GF-D8 (cell line): ENCODE results near the gene CDHR4.
"Not testable (repeated sequence)": the region's sequence is repeated elsewhere in the genome, so short reads cannot be mapped to it uniquely, and the experiment has no call there.

Experiments
- DNase-seq: peaks from one replicate; lab custom pipeline; 2025; lab: John Stamatoyannopoulos, UW

The CDHR4 gene

GRCh38 chr3:49780080-49780974 is 19.3 kb downstream of the CDHR4 start:
- no peak for DNase-seq

- no peak for DNase-seq
These were observed 20.2 kb downstream of the CDHR4 start for GRCh38 chr3:49779358-49780079.

GRCh38 chr3:49776101-49776500 is 23.6 kb downstream of the CDHR4 start:
- DNase-seq = not testable (repeated sequence)

GRCh38 chr3:49775538-49775937 is 24.1 kb downstream of the CDHR4 start:
- no peak for DNase-seq

GRCh38 chr3:49772703-49773102 is 27.0 kb downstream of the CDHR4 start:
- no peak for DNase-seq

- no peak for DNase-seq
These were observed 28.2 kb downstream of the CDHR4 start for GRCh38 chr3:49771340-49771938.

- no peak for DNase-seq
These were observed 29.7 kb downstream of the CDHR4 start for GRCh38 chr3:49769926-49770325.

- DNase-seq = no peak
These were observed 30.3 kb downstream of the CDHR4 start for GRCh38 chr3:49769286-49769915.

GRCh38 chr3:49763981-49764380 is 35.7 kb downstream of the CDHR4 start:
- no peak for DNase-seq

GRCh38 chr3:49761661-49762060 is 38.0 kb downstream of the CDHR4 start:
- no peak for DNase-seq

GRCh38 chr3:49759226-49759625 is 40.4 kb downstream of the CDHR4 start:
- no peak for DNase-seq

- DNase-seq = no peak
These were observed 42.5 kb downstream of the CDHR4 start for GRCh38 chr3:49757197-49757596.

- no peak for DNase-seq
These were observed 43.6 kb downstream of the CDHR4 start for GRCh38 chr3:49756036-49756435.

GRCh38 chr3:49754536-49754935 is 45.1 kb downstream of the CDHR4 start:
- DNase-seq = no peak

- DNase-seq = no peak
These were observed 48.2 kb downstream of the CDHR4 start for GRCh38 chr3:49751501-49751900.

GRCh38 chr3:49750056-49750455 is 49.6 kb downstream of the CDHR4 start:
- DNase-seq = no peak

- not testable (repeated sequence) for DNase-seq
These were observed 50.8 kb downstream of the CDHR4 start for GRCh38 chr3:49748874-49749273.

GRCh38 chr3:49747792-49748480 is 51.7 kb downstream of the CDHR4 start:
- DNase-seq = no peak

GRCh38 chr3:49745986-49746385 is 53.7 kb downstream of the CDHR4 start:
- DNase-seq = no peak
